K562 (cell line): ENCODE results near the gene MCM7. TPM values are rescaled to one million over a fixed set of nuclear protein-coding genes. Genes with fewer than 3 reads are reported as not detected.

Experiments
- BRD9 ChIP-seq: fragments of 450-650 bp; IDR thresholded peaks from 2 replicates; pipeline ENCODE4 v1.6.1; 2018; ENCODE audit warnings: low read depth; ENCODE audit not compliant: partially characterized antibody
- DNMT1 ChIP-seq: fragments of 450-650 bp; IDR thresholded peaks from 2 replicates; pipeline ENCODE4 v1.6.1; 2016; ENCODE audit warnings: antibody characterized with exemption, mild to moderate bottlenecking
- KLF10 ChIP-seq: fragments of 250-450 bp; sonication (Bioruptor Pico); IDR thresholded peaks from 2 replicates; pipeline ENCODE4 v1.6.1; 2021; ENCODE audit warnings: matching md5 sums
- KLF13 ChIP-seq: fragments of 450-650 bp; IDR thresholded peaks from 2 replicates; pipeline ENCODE4 v1.6.1; 2016; ENCODE audit warnings: missing genetic modification characterization, low read depth, mild to moderate bottlenecking, missing compliant biosample characterization, moderate library complexity, borderline replicate concordance
- PRDM10 ChIP-seq: fragments of 450-650 bp; IDR thresholded peaks from 2 replicates; pipeline ENCODE4 v1.6.1; 2018; ENCODE audit not compliant: partially characterized antibody
- SMAD4 ChIP-seq: fragments of 250-450 bp; sonication (Bioruptor Pico); conservative IDR thresholded peaks from 2 replicates; pipeline ENCODE4 v1.8.0; 2021; ENCODE audit warnings: inconsistent platforms, mild to moderate bottlenecking, moderate library complexity
- SUPT5H ChIP-seq: fragments of 450-650 bp; IDR thresholded peaks from 2 replicates; pipeline ENCODE4 v1.6.1; 2016
- THRAP3 ChIP-seq: fragments of 450-650 bp; IDR thresholded peaks from 2 replicates; pipeline ENCODE4 v1.6.1; 2016; ENCODE audit warnings: mild to moderate bottlenecking, inconsistent platforms, borderline replicate concordance
- ZNF354B ChIP-seq: fragments of 250-450 bp; sonication (Bioruptor Pico); IDR thresholded peaks from 2 replicates; pipeline ENCODE4 v1.4.0; 2020
- ZNF57 ChIP-seq: fragments of 450-650 bp; formaldehyde crosslinking; IDR thresholded peaks from 2 replicates; pipeline ENCODE4 v1.4.0; 2020; ENCODE audit warnings: mild to moderate bottlenecking, moderate library complexity
- polyA plus RNA-seq, 8 experiments: library from polyadenylated mRNA; depleted of rRNA in 4 of 8; stranded (reverse) in 5 of 8; unstranded in 3 of 8; fragments of >200 nt; fragmentation: Nextera tagmentation in 2 of 8; fragmentation: Illumina TruSeq in 1 of 8; extraction: Ambion mirVana in 2 of 8; extraction: Trizol in 1 of 8; gene quantifications; 2 replicates each; pipeline versions ENCODE4 v1.2.1 to v1.2.3, GENCODE V29; 2011 to 2014; ENCODE audit warnings: inconsistent platforms in 1 of 8, missing spikeins in 1 of 8
- total RNA-seq, 7 experiments: library from RNA; depleted of rRNA in 6 of 7; stranded (reverse); fragments of >200 nt in 6 of 7; fragmentation: Illumina TruSeq in 2 of 7; extraction: Trizol in 2 of 7; gene quantifications; 2 replicates each; pipeline versions ENCODE4 v1.2.1 to v1.2.3, GENCODE V29; 2011 to 2021; ENCODE audit warnings: low replicate concordance in 1 of 7
- TF ChIP-seq, protein P1 (sequence below): fragments of 250-450 bp; sonication (Bioruptor Pico); IDR thresholded peaks from 2 replicates; pipeline ENCODE4 v1.4.0; 2020; ENCODE audit warnings: mild to moderate bottlenecking, moderate library complexity
- TF ChIP-seq, protein P2 (sequence below), 2 experiments: fragments of 450-650 bp in 1 of 2; sonication (generic) in 1 of 2; formaldehyde crosslinking in 1 of 2; IDR thresholded peaks; 2 replicates each; pipeline versions ENCODE4 v1.7.1 to v1.9.0; 2016 to 2022; ENCODE audit warnings: inconsistent platforms in 1 of 2, mild to moderate bottlenecking in 1 of 2, missing genetic modification reagents in 1 of 2

The MCM7 gene
- total and polyA plus RNA-seq, 9 of the 15 experiments (the other 6 are each of a cell fraction or from before 2014, with no cell fraction given), result 329 to 856 (median 437) TPM

DNA sequence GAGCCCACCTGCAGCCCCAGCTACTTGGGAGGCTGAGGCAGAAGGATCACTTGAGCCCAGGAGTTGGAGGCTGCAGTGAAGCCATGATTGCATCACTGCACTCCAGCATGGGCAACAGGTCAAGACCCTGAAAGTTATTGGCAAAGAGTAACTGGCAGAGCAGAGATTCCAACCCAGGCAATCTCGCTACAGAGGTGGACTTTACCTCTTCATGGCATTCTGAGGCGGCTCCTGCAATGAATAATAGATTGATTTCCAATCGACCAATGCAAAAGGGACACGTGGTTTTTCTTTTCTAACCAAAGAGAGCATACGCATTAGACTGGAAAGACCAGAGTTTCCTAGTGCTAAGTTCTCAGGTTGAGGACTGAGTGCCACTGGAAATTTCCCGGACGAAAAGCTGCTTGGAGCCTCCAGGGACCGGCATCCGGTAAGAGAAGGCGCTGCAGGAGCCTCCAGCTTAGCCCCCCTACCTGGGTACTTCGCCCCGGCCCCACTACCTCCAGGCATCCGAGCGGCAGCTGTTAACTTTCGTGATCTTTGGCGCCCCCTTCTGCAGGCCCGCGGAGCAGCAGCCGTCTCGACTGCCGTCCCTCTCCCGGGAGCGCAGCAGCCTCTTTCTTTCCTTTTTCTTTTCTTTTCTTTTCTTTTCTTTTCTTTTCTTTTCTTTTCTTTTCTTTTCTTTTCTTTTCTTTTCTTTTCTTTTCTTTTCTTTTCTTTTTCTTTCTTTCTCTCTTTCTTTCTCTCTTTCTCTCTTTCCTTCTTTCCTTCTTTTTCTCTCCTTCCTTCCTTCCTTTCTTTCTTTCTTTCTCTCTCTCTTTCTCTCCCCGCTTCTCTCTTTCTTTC is 29.6 kb upstream of the MCM7 start (continued):
- TF ChIP-seq, protein P1, sequence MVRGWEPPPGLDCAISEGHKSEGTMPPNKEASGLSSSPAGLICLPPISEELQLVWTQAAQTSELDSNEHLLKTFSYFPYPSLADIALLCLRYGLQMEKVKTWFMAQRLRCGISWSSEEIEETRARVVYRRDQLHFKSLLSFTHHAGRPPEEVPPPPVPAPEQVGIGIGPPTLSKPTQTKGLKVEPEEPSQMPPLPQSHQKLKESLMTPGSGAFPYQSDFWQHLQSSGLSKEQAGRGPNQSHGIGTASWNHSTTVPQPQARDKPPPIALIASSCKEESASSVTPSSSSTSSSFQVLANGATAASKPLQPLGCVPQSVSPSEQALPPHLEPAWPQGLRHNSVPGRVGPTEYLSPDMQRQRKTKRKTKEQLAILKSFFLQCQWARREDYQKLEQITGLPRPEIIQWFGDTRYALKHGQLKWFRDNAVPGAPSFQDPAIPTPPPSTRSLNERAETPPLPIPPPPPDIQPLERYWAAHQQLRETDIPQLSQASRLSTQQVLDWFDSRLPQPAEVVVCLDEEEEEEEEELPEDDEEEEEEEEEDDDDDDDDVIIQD (CRISPR knock-in tag), result no peak
- TF ChIP-seq SMAD4 (CRISPR knock-in tag) (peak; percentile 53; the same call in 1 of the 2 replicates), ZNF57 (CRISPR knock-in tag) (no peak), PRDM10 (peak; percentile 40), DNMT1 (peak; percentile 39; the same call in 1 of the 2 replicates), SUPT5H (0 out of 2 replicates have a peak, but pooled peaks have one; percentile 25), KLF13 (tag) (no peak), THRAP3 (peak; percentile 85), ZNF354B (CRISPR knock-in tag) (no peak), KLF10 (no peak), BRD9 (peak; percentile 93)
- TF ChIP-seq, protein P2, sequence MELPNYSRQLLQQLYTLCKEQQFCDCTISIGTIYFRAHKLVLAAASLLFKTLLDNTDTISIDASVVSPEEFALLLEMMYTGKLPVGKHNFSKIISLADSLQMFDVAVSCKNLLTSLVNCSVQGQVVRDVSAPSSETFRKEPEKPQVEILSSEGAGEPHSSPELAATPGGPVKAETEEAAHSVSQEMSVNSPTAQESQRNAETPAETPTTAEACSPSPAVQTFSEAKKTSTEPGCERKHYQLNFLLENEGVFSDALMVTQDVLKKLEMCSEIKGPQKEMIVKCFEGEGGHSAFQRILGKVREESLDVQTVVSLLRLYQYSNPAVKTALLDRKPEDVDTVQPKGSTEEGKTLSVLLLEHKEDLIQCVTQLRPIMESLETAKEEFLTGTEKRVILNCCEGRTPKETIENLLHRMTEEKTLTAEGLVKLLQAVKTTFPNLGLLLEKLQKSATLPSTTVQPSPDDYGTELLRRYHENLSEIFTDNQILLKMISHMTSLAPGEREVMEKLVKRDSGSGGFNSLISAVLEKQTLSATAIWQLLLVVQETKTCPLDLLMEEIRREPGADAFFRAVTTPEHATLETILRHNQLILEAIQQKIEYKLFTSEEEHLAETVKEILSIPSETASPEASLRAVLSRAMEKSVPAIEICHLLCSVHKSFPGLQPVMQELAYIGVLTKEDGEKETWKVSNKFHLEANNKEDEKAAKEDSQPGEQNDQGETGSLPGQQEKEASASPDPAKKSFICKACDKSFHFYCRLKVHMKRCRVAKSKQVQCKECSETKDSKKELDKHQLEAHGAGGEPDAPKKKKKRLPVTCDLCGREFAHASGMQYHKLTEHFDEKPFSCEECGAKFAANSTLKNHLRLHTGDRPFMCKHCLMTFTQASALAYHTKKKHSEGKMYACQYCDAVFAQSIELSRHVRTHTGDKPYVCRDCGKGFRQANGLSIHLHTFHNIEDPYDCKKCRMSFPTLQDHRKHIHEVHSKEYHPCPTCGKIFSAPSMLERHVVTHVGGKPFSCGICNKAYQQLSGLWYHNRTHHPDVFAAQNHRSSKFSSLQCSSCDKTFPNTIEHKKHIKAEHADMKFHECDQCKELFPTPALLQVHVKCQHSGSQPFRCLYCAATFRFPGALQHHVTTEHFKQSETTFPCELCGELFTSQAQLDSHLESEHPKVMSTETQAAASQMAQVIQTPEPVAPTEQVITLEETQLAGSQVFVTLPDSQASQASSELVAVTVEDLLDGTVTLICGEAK (IDR thresholded peaks at IDR 0.05), result peak; percentile 31; the same call in 1 of the 2 replicates
- TF ChIP-seq, protein P2 (CRISPR knock-in tag; IDR thresholded peaks at IDR 0.05), result no peak
